ENCODE results near the gene SMIM13.
A peak's percentile ranks its signal among the peaks of the same experiment; 100 is the strongest.
"Not testable (repeated sequence)": the region's sequence is repeated elsewhere in the genome, so short reads cannot be mapped to it uniquely, and the experiment has no call there.

The SMIM13 gene

GRCh38 chr6:11085758-11086435, 7.7 kb upstream of the SMIM13 start:
- no peak for DNase-seq

GRCh38 chr6:11087141-11087812, 6.4 kb upstream of the SMIM13 start:
- DNase-seq, result not testable (repeated sequence)

- DNase-seq, result no peak
Measured at GRCh38 chr6:11089695-11090094, 3.9 kb upstream of the SMIM13 start.

GRCh38 chr6:11091141-11091540, 2.5 kb upstream of the SMIM13 start:
- not testable (repeated sequence) for DNase-seq

GRCh38 chr6:11092668-11093375, 812 bp upstream of the SMIM13 start:
- no peak for DNase-seq

- DNase-seq, result no peak
Measured at GRCh38 chr6:11093376-11093625, 333 bp upstream of the SMIM13 start.

- DNase-seq, result peak; percentile 20
Measured at GRCh38 chr6:11094411-11094851, 797 bp downstream of the SMIM13 start.

GRCh38 chr6:11094941-11095340, 1.3 kb downstream of the SMIM13 start:
- no peak for DNase-seq

- DNase-seq, result no peak
Measured at GRCh38 chr6:11096109-11096508, 2.5 kb downstream of the SMIM13 start.

GRCh38 chr6:11097476-11097875, 3.8 kb downstream of the SMIM13 start:
- DNase-seq, result no peak

- DNase-seq, result no peak
Measured at GRCh38 chr6:11098004-11098403, 4.4 kb downstream of the SMIM13 start.

GRCh38 chr6:11101417-11101816, 7.8 kb downstream of the SMIM13 start:
- no peak for DNase-seq

GRCh38 chr6:11103065-11103464, 9.4 kb downstream of the SMIM13 start:
- no peak for DNase-seq

- no peak for DNase-seq
Measured at GRCh38 chr6:11108726-11109125, 15.1 kb downstream of the SMIM13 start.

- DNase-seq, result no peak
Measured at GRCh38 chr6:11110921-11111768, 17.5 kb downstream of the SMIM13 start, which contains the start of gene ERVFRD-1. TSS of gene ERVFRD-1 (minus strand) at chr6:11111725. CDS start at chr6:11105310, 6,415 bp downstream.

- no peak for DNase-seq
Measured at GRCh38 chr6:11111769-11112437, 18.3 kb downstream of the SMIM13 start.

- DNase-seq, result no peak
Measured at GRCh38 chr6:11113038-11113437, 19.4 kb downstream of the SMIM13 start.

GRCh38 chr6:11115808-11116536, 22.3 kb downstream of the SMIM13 start:
- not testable (repeated sequence) for DNase-seq

- DNase-seq, result no peak
Measured at GRCh38 chr6:11120271-11121005, 26.8 kb downstream of the SMIM13 start.

- no peak for DNase-seq
Measured at GRCh38 chr6:11121851-11122250, 28.2 kb downstream of the SMIM13 start.

GRCh38 chr6:11122380-11122779, 28.7 kb downstream of the SMIM13 start:
- no peak for DNase-seq
